GM15510 (cell line): Measurements from ENCODE around the gene CROCC2.

Source experiments
- POLR2A ChIP-seq: IDR thresholded peaks from 3 replicates; pipeline ENCODE4 v1.6.1; 2011; ENCODE audit warnings: borderline replicate concordance; ENCODE audit not compliant: insufficient read length; ENCODE audit errors: extremely low read depth

CROCC2 gene

DNA sequence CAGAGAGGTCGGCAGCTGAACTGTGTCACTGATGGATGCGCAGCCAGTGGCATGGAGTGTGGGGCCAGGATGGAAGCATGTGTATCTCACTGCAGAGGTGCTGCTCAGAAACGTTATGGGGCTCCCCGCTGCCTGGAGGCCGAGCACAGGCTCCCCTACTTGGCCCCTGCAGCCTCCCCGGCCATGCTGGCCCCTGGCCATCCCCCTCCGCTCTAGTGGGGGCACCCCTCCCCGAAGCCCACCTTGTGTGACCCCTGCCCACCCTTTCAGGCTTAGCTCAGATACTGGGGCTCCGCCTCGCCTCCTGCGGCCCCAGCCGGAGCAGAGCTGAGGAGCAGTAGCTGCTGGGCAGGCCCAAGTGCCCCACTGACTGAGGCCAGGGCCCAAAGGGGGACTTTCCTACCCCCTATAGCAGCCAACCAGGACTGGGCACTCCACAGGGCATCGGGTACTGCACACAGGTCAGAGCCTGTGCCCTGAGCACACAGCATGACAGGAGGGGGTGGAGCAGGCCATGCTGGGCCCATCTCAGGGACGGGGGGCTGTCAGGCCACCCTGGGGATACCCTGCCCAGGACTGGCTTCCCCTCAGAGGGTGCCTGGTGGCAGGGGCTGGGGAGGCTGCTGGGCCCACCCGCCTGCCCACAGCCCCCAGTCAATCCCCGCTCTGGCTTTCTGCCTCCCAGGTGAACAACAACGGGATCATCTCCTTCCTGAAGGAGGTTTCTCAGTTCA is 123.6 kb downstream of the CROCC2 start:
- TF ChIP-seq POLR2A, result no peak

- TF ChIP-seq POLR2A, result no peak
These were observed 124.2 kb downstream of the CROCC2 start for GRCh38 chr2:241030333-241030680.

GRCh38 chr2:241030883-241031282 is 124.7 kb downstream of the CROCC2 start:
- TF ChIP-seq POLR2A, result no peak

DNA sequence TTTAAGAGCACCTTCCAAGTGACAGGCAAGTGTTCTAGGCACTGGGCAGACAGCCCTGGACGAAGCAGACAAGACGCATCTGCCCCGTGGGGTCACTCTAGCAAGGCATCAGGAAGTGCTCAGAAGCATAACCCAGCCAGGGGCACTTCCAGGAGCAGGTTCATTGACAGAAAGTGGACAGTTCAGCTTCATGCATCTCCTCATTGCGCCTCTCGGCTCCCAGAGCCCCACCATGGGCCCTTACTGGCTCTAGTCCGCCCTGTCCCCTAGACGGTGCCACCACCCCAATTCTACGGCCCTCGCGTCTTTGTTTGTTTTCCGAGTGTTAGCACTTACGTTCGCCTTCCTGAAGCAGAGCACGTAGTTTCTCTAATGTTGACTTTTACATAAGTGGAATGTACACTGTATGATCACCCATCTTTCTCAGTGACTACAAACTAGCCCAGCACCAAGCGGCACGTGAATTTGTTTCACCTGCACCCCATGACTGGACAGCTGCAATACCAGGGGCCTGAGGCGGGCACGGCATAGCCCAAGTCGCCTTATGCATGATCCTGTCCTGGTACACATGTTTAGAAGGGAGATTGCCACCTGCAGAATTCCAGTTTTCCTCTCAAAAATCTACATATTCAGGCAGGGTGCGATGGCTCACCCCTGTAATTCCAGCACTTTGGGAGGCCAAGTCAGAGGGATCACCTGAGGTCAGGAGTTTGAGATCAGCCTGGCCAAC is 125.5 kb downstream of the CROCC2 start:
- TF ChIP-seq POLR2A, result no peak

DNA sequence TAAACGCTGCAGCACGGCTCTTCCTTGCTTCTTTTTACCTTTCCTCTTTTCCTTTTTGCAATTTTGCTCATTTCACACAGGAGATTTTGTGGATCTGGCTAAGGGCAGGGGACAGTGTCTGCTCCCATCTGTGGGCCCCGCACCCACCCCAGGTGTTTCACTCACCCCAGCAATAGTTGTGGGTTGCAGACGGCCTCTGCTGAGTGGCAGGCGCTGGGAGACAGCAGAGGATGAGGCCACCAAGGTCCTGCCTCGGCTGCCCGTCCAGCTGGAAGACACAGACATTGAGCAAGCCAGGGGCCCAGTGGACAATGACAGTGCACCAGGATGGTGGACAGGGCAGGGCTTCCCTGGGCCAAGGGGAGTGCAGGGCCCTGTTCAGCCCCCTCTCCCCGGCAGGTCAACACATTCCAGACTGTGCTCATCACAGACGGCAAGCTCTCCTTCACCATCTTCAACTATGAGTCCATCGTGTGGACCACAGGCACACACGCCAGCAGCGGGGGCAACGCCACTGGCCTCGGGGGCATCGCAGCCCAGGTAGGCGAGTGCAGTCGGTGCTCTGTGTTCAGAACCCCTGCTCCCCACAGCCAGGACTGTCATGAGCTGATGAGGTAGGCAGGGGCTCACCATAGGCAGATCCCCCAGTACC is 127.3 kb downstream of the CROCC2 start:
- TF ChIP-seq POLR2A, result no peak

- no peak for TF ChIP-seq POLR2A
These were observed 127.9 kb downstream of the CROCC2 start for GRCh38 chr2:241033994-241034393.

GRCh38 chr2:241034490-241035141 is 128.5 kb downstream of the CROCC2 start:
- no peak for TF ChIP-seq POLR2A

DNA sequence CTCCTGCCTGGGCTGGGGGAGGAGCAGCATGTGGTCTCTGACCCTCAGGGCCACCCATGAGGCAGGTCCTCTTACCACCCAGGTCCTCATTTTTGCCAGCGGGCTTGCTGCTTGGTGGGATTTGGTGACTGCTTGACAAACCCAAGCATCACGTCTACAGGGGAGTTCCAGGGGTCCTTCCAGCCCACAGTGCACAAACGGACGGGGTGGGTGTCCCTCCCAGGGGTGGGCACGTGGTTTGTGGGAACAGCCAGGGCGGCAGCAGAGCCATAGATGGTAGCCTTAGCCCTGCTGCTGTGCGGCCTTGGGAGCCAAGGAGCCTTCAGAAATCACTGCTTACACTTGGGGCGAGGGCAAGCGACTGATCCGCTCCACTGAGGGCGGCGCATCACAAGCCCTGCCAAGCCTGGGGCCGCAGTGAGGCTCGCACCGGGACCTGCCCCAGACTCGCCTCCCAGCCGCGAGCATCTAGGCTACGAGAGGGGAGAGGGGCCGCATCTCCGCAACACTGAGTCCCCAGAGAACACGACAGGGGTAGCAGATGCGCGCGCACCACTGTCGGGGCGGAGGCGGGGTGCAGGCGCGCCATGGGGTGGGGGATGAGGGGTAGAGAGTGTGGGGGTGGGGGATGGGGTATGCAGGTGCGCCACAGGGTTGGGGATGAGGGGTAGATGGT is 129.1 kb downstream of the CROCC2 start:
- no peak for TF ChIP-seq POLR2A

DNA sequence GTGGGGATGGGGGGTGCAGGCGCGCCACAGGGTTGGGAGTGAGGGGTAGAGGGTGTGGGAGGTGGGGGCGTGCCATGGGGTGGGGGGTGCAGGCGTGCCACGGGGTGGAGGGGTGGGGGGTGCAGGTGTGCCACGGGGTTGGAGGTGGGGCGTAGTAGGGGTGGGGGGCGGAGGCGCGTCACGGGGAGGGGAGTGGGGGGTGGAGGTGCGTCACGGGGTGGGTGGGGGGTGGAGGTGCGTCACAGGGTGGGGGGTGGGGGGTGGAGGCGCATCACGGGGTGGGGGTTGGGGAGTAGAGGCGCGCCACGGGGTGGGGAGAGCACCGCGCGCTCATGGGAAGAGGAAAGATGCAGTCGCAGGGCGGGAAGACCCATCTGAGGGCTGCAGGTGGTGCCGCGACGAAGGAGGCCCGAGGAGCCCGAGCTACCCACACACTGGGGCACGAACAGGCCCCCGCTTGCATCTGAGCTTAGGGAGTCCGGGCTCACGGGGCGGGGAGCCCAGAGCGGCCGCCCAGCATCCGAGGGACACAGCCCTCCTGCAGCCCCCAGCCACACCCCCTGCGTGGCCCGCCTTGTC is 129.8 kb downstream of the CROCC2 start:
- TF ChIP-seq POLR2A, result no peak

DNA sequence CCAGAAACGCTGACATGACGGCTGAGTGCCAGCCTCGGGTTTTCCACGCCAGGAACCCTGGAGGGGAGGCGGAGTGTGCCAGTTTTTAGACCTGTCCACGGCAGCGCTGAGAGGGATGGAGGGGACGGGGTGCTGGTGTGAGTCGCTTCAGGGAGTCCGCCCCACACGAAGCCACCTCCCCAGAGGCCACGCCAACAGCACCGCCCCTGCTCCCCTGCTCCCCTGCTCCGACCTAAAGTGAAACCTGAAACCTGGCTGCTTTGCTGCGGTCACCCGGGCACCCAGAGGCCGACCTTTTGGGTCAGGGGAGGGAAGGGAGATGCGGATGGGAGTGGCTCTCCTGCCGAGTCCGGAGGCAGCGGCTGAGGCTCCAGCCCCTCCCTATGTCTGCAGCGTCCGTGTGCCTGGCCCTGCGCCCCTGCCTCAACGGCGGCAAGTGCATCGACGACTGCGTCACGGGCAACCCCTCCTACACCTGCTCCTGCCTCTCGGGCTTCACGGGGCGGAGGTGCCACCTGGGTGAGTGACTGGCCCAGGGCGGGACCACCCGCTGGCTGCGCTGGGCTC is 130.3 kb downstream of the CROCC2 start:
- no peak for TF ChIP-seq POLR2A

DNA sequence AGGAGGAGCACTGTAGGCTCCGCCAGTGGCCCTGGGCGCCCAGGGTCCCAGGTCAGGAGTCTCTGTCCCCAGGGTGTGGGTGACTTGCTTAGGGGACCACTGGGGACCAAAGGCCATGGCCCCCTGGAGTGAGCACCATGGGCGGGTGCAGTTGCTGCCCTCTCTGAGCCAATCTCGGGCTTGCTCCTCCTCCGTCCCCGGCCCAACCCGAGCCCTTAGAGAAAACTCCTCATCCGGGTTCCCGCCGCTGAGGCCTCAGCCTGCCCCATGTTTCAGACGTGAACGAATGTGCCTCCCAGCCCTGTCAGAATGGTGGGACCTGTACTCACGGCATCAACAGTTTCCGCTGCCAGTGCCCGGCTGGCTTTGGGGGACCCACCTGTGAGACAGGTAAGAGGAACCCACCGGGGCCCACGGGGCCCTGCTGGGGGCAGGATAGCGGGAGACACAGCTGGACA is 130.9 kb downstream of the CROCC2 start:
- TF ChIP-seq POLR2A, result no peak

DNA sequence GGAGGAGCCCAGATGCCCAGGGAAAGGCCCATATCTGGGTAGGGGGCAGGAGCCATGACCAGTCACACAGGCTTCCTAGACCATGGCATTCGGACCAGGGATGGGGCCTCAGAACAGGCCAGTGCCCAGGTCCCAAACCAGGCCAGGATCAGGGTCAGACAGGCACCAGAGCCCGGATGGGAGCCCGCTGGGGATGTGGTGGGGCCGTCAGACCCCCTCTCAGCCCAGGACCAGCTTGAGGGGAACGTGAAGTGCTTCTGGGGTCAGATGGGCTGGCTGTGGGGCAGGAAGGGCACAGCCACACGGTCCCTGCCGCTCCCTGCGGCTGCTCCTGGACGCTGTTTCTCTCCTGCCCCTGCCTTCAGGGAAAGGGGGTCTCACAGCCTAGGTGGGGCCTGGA is 131.4 kb downstream of the CROCC2 start:
- TF ChIP-seq POLR2A, result no peak

DNA sequence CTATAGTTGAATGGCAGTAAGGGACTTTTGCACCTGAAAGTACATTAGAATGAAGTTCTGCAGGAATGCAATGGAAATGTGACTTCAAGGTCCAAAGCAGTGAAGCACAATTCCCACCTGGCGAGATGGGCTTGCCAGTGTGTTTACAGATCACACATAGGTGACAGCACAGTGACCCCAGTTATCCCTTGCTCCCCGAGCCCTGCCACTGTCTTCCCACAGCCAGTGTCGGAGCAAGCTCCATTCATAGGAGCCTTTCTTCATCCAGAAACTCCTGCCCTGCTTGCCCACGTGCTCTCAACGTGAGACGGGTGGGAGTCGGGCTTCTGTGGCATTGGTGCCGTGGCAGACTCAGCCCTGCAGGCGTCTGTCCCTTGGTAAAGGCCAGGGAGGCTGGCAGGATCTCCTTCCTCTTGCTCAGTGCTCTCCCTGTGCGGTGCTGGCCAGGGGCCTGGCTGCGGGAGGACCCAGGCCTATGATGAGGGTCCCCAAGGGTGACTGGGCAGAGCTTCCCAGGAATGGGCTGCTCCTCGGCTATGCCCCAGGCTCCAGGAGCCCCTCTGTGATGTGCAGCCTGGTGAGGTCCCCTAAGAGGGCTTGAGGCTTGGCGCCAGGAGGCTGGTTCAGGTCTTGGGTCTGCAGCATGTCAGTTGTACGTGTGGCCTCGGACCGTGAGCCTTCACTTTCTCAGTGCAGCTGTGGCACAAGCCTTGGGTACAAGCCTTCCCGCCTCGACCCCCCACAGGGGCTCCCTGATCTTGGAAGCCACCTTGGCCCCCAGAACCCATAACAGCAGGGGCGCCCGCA is 132.4 kb downstream of the CROCC2 start:
- no peak for TF ChIP-seq POLR2A
